Astrocyte (in vitro differentiated cells and primary cell): ENCODE measurements around the gene PTMA.

Experiments
- EZH2 ChIP-seq: IDR thresholded peaks from 2 replicates; pipeline ENCODE4 v1.6.1; 2012; ENCODE audit warnings: mild to moderate bottlenecking, low read length, inconsistent platforms; ENCODE audit not compliant: insufficient read depth
- TF ChIP-seq, protein P1 (sequence below): IDR thresholded peaks from 2 replicates; pipeline ENCODE4 v1.5.1; 2011; ENCODE audit warnings: low read depth, mild to moderate bottlenecking, inconsistent platforms, low read length, moderate library complexity; ENCODE audit not compliant: insufficient read depth

DNA sequence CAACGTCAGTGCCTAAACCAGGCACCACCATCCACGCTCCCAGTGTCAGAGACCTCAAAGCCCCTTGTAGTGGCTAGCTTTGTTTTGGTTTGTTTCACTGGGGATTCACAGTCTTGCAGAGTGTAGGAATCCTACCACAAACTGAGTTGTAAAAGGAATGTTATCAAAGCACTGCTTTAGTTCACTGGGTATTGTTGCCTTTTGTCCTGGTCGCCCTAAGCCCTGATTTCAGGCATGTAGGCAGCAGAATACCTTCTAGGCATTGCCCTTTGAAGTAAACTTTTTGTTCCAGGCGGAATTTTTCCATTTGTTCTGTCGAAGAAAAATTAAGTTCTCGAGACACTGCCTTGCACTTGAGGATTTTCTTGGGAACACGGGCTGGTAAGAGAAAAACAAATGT is 29.4 kb downstream of the PTMA start:
- TF ChIP-seq, protein P1, sequence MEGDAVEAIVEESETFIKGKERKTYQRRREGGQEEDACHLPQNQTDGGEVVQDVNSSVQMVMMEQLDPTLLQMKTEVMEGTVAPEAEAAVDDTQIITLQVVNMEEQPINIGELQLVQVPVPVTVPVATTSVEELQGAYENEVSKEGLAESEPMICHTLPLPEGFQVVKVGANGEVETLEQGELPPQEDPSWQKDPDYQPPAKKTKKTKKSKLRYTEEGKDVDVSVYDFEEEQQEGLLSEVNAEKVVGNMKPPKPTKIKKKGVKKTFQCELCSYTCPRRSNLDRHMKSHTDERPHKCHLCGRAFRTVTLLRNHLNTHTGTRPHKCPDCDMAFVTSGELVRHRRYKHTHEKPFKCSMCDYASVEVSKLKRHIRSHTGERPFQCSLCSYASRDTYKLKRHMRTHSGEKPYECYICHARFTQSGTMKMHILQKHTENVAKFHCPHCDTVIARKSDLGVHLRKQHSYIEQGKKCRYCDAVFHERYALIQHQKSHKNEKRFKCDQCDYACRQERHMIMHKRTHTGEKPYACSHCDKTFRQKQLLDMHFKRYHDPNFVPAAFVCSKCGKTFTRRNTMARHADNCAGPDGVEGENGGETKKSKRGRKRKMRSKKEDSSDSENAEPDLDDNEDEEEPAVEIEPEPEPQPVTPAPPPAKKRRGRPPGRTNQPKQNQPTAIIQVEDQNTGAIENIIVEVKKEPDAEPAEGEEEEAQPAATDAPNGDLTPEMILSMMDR: no peak
- no peak for TF ChIP-seq EZH2
